Activated CD8-positive, alpha-beta T cell treated with anti-CD3 and anti-CD28 coated beads, Interleukin-2, amount 10 ng/mL, durations not matched to agents 7 days and 5 days (primary cell): Measurements from ENCODE around the gene CC2D1B. TPM values are rescaled to one million over a fixed set of nuclear protein-coding genes. Genes with fewer than 3 reads are reported as not detected.
"Not testable (repeated sequence)": the region's sequence is repeated elsewhere in the genome, so short reads cannot be mapped to it uniquely, and the experiment has no call there.

Experiments
- ATAC-seq: fragments of 150-1000 bp; cut with Tn5 transposase; one replicate; pipeline ENCODE4 v1.10.0; 2021; ENCODE audit warnings: moderate library complexity
- CTCF ChIA-PET: fragments of 350-600 bp; sonication (Branson Sonifier 250); formaldehyde crosslinking; loops from one replicate; lab custom pipeline; 2021; ENCODE audit warnings: antibody characterized with exemption; lab: Charles Lee
- POLR2A ChIA-PET: fragments of 350-600 bp; sonication (Branson Sonifier 250); formaldehyde crosslinking; loops from one replicate; lab custom pipeline; 2021; ENCODE audit warnings: antibody characterized with exemption; lab: Charles Lee
- DNase-seq: peaks from one replicate; pipeline ENCODE4 v3.0.0-alpha.2; 2020
- H3K27ac Mint-ChIP-seq: one replicate; pipeline ENCODE4 v1.8.0; 2021; ENCODE audit warnings: mild to moderate bottlenecking, mixed read lengths
- H3K27me3 Mint-ChIP-seq: one replicate; pipeline ENCODE4 v1.8.0; 2021; ENCODE audit warnings: low read depth, mixed read lengths
- H3K36me3 Mint-ChIP-seq: one replicate; pipeline ENCODE4 v1.8.0; 2021; ENCODE audit warnings: low read depth, mixed read lengths
- H3K4me1 Mint-ChIP-seq: one replicate; pipeline ENCODE4 v1.8.0; 2021; ENCODE audit warnings: low read depth, mixed read lengths
- H3K4me3 Mint-ChIP-seq: one replicate; pipeline ENCODE4 v1.8.0; 2021; ENCODE audit warnings: mild to moderate bottlenecking, mixed read lengths
- H3K9me3 Mint-ChIP-seq: one replicate; pipeline ENCODE4 v1.8.0; 2022; ENCODE audit warnings: mixed read lengths; ENCODE audit not compliant: insufficient read depth
- total RNA-seq, 2 experiments: library from RNA; stranded (reverse); gene quantifications; one replicate each; pipeline ENCODE4 v1.2.3, GENCODE V29; 2021

CC2D1B gene
- total RNA-seq, 2 experiments from 2014 or later = 46.7 to 53.3 TPM

DNA sequence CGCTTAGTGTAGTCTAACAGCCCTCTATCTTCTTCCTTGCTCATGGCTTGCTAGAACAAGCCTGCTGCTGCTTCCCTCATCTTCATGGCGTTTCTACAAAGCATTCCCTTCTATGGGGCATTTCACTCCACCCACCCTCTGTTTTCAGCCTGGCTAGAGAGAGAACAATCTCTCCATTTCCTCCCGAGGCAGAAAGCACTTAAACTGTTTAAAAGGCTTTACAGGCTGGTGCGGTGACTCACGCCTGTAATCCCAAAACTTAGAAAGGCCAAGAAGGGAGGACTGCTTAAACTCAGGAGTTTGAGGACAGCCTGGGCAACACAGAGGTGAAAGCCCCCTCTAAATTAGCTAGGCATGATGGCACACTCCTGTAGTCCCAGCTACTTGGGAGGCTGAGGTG, 20.5 kb upstream of the CC2D1B start:
- H3K4me3 Mint-ChIP-seq = no peak overlapping the region
- CTCF ChIA-PET = no interaction called here
- no peak overlapping the region for H3K27ac Mint-ChIP-seq
- no peaks in the 10 kb centered on the region for H3K9me3 Mint-ChIP-seq
- H3K36me3 Mint-ChIP-seq = peaks cover 67% of the 10 kb centered on the region
- no peak for DNase-seq
- POLR2A ChIA-PET = no interaction called here
- no peaks in the 10 kb centered on the region for H3K27me3 Mint-ChIP-seq
- no peak for ATAC-seq
- H3K4me1 Mint-ChIP-seq = peaks cover 8% of the 10 kb centered on the region

- ATAC-seq (no peak), DNase-seq (no peak)
- no peak overlapping the region for H3K27ac Mint-ChIP-seq
- ChIA-PET POLR2A (no interaction called here), CTCF (no interaction called here)
- no peaks in the 10 kb centered on the region for H3K9me3 Mint-ChIP-seq
- H3K27me3 Mint-ChIP-seq = no peaks in the 10 kb centered on the region
- H3K4me3 Mint-ChIP-seq = no peak overlapping the region
- H3K4me1 Mint-ChIP-seq = peaks cover 6% of the 10 kb centered on the region
- H3K36me3 Mint-ChIP-seq = peaks cover 73% of the 10 kb centered on the region
Measured at GRCh38 chr1:52385376-52385775, 19.4 kb upstream of the CC2D1B start.

GRCh38 chr1:52369851-52370250, 3.8 kb upstream of the CC2D1B start:
- CTCF ChIA-PET, ATAC-seq, DNase-seq, H3K4me3 Mint-ChIP-seq, H3K27me3 Mint-ChIP-seq, H3K27ac Mint-ChIP-seq, H3K9me3 Mint-ChIP-seq: not testable (repeated sequence)
- Mint-ChIP-seq H3K4me1 (peaks cover 27% of the 10 kb centered on the region), H3K36me3 (peaks cover 40% of the 10 kb centered on the region)
- POLR2A ChIA-PET = interaction anchor here (1.5 kb wide), 1 partner anchor 27 kb away, joined by 3 read pairs; no protein-coding TSS in a partner anchor

- peaks cover 38% of the 10 kb centered on the region for H3K4me1 Mint-ChIP-seq
- ATAC-seq = no peak
- CTCF ChIA-PET = interaction anchor here (0.7 to 1.1 kb wide), 2 partner anchors 24 to 35 kb away, joined by 3 read pairs; partner anchors contain the start of genes ORC1 and PRPF38A
Measured at GRCh38 chr1:52368383-52369172, 2.6 kb upstream of the CC2D1B start.

GRCh38 chr1:52367272-52367671, 1.3 kb upstream of the CC2D1B start:
- Mint-ChIP-seq H3K4me3 (peak overlapping the region; percentile 12), H3K27ac (no peak overlapping the region), H3K9me3 (no peaks in the 10 kb centered on the region), H3K36me3 (peaks cover 36% of the 10 kb centered on the region), H3K4me1 (peaks cover 40% of the 10 kb centered on the region), H3K27me3 (no peaks in the 10 kb centered on the region)
- ATAC-seq (no peak), DNase-seq (no peak)
- ChIA-PET POLR2A (interaction anchor here (1.0 to 1.4 kb wide), 3 partner anchors 37 to 185 kb away, joined by 3 to 5 read pairs (median 4); partner anchors contain the start of genes ORC1, PRPF38A and TUT4), CTCF (interaction anchor here (1.2 to 1.3 kb wide), 2 partner anchors 37 to 318 kb away, joined by 3 to 4 read pairs; partner anchors contain the start of genes ORC1 and PRPF38A)

More at GRCh38 chr1:52368383-52369172, 2.6 kb upstream of the CC2D1B start:
- Mint-ChIP-seq H3K4me3 (peak overlapping the region; percentile 52), H3K36me3 (peaks cover 37% of the 10 kb centered on the region), H3K27me3 (no peaks in the 10 kb centered on the region), H3K27ac (no peak overlapping the region), H3K9me3 (no peaks in the 10 kb centered on the region)
- POLR2A ChIA-PET = interaction anchor here (0.7 to 1.5 kb wide), 3 partner anchors 29 to 154 kb away, joined by 3 to 5 read pairs (median 3); partner anchors contain the start of genes ORC1 and PRPF38A
- DNase-seq = peak; percentile 67

GRCh38 chr1:52366517-52366827, 467 bp upstream of the CC2D1B start:
- POLR2A ChIA-PET = interaction anchor here (0.7 to 2.5 kb wide), 7 partner anchors 18 to 337 kb away, joined by 3 to 21 read pairs (median 4); partner anchors contain the start of genes ORC1, PRPF38A and TUT4
- ATAC-seq (no peak), DNase-seq (no peak)
- H3K27ac Mint-ChIP-seq = peak overlapping the region; percentile 98
- H3K9me3 Mint-ChIP-seq = no peaks in the 10 kb centered on the region
- H3K36me3 Mint-ChIP-seq = peaks cover 37% of the 10 kb centered on the region
- peaks cover 40% of the 10 kb centered on the region for H3K4me1 Mint-ChIP-seq
- peak overlapping the region; percentile 90 for H3K4me3 Mint-ChIP-seq
- CTCF ChIA-PET = interaction anchor here (0.8 to 1.3 kb wide), 3 partner anchors 20 to 319 kb away, joined by 3 read pairs; no protein-coding TSS in a partner anchor
- no peaks in the 10 kb centered on the region for H3K27me3 Mint-ChIP-seq

DNA sequence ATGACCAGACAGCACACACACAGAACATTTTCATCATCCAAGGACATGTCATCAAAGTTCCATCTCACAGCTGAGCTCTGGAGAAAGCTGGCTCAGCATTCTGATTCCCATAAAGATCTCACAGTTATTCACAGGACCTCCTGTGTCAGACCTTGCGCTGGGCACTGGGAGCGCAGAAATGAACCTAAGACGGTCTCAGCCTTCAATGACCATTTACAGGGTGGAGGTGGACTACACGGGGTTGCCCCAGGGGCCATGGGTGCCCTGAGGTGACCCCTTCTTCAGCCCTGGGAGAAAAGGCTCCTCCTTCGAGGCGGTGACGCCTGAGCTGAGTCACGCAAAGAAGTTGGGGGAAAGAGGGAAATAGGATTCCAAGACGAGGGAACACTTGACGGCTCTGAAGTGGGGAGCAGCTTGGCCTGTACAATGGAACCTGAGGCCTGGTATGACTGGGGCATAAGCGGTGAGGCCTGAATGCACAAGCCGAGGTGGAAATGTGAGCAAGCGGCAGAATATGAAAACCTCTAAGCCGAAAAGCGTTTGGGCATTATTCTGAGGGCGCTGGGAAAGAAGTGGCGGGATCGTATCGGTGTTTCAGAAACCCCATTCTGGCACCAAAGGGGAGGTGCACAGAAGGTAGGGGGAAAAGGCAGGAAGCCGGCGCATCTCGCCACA, 797 bp downstream of the CC2D1B start:
- ChIA-PET POLR2A (interaction anchor here (0.6 to 2.5 kb wide), 8 partner anchors 14 to 486 kb away, joined by 3 to 21 read pairs (median 4); partner anchors contain the start of genes ORC1 and PRPF38A), CTCF (interaction anchor here (1.1 to 1.3 kb wide), 2 partner anchors 19 to 39 kb away, joined by 3 to 5 read pairs; partner anchors contain the start of genes ORC1 and PRPF38A)
- no peak for DNase-seq
- no peak for ATAC-seq
- Mint-ChIP-seq H3K9me3 (no peaks in the 10 kb centered on the region), H3K4me3 (peak overlapping the region; percentile 90), H3K27ac (peak overlapping the region; percentile 98), H3K4me1 (peaks cover 40% of the 10 kb centered on the region), H3K27me3 (no peaks in the 10 kb centered on the region), H3K36me3 (peaks cover 38% of the 10 kb centered on the region)

- ATAC-seq (no peak), DNase-seq (peak; percentile 34)
- Mint-ChIP-seq H3K4me3 (peak overlapping the region; percentile 90), H3K27ac (peak overlapping the region; percentile 98), H3K4me1 (peaks cover 40% of the 10 kb centered on the region), H3K9me3 (no peaks in the 10 kb centered on the region), H3K27me3 (no peaks in the 10 kb centered on the region), H3K36me3 (peaks cover 41% of the 10 kb centered on the region)
- ChIA-PET CTCF (interaction anchor here (1.1 kb wide), 1 partner anchor 39 kb away, joined by 5 read pairs; the partner anchor contains the start of genes ORC1 and PRPF38A), POLR2A (interaction anchor here (0.7 to 2.5 kb wide), 3 partner anchors 13 to 485 kb away, joined by 3 to 21 read pairs (median 4); partner anchors contain the start of genes ORC1 and PRPF38A)
Measured at GRCh38 chr1:52364235-52364839, 1.7 kb downstream of the CC2D1B start.

DNA sequence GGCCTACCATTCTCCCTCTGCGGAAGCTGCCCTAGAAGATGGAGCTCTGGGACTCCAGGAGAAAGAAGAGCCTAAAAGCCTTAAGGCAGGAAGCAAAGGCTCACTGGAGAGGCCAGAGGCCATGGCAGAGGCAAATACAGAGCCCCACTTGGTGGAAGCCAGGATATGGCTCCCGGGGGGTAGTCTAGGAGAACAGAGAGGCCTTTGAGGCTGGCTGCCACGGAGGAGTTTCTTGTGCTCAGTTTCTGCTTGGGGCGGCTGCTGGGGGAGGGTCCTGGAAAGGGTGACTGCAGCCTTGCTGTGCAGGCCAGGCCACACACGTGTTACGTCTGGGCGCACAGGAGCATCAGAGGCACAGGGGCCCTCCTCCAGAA, 5.4 kb downstream of the CC2D1B start:
- Mint-ChIP-seq H3K4me1 (peaks cover 18% of the 10 kb centered on the region), H3K36me3 (peaks cover 73% of the 10 kb centered on the region), H3K27ac (no peak overlapping the region), H3K9me3 (no peaks in the 10 kb centered on the region), H3K27me3 (no peaks in the 10 kb centered on the region), H3K4me3 (no peak overlapping the region)
- ChIA-PET POLR2A (interaction anchor here (1.2 kb wide), 1 partner anchor 44 kb away, joined by 3 read pairs; the partner anchor contains the start of genes ORC1 and PRPF38A), CTCF (no interaction called here)
- DNase-seq (no peak), ATAC-seq (no peak)

GRCh38 chr1:52359676-52360594, 6.1 kb downstream of the CC2D1B start:
- CTCF ChIA-PET = no interaction called here

More at GRCh38 chr1:52359676-52360594, 6.1 kb downstream of the CC2D1B start:
- Mint-ChIP-seq H3K9me3 (no peaks in the 10 kb centered on the region), H3K4me3 (no peak overlapping the region), H3K27ac (no peak overlapping the region), H3K36me3 (peaks cover 75% of the 10 kb centered on the region), H3K27me3 (no peaks in the 10 kb centered on the region), H3K4me1 (peaks cover 14% of the 10 kb centered on the region)
- DNase-seq (no peak), ATAC-seq (no peak)
- POLR2A ChIA-PET = no interaction called here
